HuH-7.5 (cell line): ENCODE results near the gene E2F1.

ENCODE experiments used
- DNase-seq: peaks from one replicate; pipeline ENCODE4 v3.0.0; 2011; ENCODE audit warnings: low spot score

Gene E2F1, protein sequence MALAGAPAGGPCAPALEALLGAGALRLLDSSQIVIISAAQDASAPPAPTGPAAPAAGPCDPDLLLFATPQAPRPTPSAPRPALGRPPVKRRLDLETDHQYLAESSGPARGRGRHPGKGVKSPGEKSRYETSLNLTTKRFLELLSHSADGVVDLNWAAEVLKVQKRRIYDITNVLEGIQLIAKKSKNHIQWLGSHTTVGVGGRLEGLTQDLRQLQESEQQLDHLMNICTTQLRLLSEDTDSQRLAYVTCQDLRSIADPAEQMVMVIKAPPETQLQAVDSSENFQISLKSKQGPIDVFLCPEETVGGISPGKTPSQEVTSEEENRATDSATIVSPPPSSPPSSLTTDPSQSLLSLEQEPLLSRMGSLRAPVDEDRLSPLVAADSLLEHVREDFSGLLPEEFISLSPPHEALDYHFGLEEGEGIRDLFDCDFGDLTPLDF

GRCh38 chr20:33686100-33686983 is at the start of gene E2F1:
Gene E2F1, minus strand, starts transcription at chr20:33686385. Its CDS starts 121 bp downstream, at chr20:33686264.
- DNase-seq, result peak; percentile 100

DNA sequence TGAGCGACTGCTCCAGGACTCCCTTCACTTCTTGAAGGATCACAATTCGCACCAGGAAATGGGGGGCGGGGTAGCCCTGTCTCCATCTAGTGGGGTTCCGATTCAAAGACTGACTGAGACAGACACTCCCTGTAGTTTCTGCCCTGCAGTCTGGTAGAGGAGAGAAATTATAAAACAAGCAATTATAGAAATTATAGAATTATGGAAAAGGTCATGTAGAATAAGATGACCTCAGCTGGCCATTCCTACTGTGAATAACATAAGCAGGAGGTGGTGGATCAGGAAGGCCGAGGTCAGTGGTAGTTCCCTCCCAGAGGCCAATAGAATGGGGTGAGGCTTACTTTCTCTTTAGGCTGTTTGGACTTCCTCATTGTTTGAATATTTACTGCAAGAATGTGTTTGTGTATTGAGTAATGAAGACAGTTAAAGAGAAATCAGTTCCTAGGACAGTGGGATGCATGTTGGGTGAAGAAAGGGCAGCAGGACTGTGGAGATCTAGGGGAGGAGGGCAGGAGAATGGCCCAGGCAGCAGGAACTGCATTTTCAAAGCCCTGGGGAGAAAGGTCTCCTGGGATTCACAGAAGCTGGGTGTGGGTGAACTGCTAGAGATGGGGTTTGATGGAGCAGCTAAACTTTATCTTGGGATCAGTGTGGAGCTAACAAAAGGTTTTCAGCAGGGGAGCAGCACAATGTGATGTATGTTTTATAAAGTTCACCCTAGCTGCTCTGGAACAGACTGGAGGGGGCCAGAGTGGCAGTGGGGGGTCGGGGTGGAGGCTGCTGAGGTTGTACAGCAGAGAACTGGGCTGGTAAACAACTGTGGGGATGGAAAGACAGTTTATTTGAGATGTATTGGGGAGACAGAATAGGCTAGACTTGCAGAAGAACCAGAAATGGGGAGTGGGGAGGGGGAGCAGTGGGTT is 47.7 kb upstream of the E2F1 start:
- DNase-seq, result peak; percentile 31

DNA sequence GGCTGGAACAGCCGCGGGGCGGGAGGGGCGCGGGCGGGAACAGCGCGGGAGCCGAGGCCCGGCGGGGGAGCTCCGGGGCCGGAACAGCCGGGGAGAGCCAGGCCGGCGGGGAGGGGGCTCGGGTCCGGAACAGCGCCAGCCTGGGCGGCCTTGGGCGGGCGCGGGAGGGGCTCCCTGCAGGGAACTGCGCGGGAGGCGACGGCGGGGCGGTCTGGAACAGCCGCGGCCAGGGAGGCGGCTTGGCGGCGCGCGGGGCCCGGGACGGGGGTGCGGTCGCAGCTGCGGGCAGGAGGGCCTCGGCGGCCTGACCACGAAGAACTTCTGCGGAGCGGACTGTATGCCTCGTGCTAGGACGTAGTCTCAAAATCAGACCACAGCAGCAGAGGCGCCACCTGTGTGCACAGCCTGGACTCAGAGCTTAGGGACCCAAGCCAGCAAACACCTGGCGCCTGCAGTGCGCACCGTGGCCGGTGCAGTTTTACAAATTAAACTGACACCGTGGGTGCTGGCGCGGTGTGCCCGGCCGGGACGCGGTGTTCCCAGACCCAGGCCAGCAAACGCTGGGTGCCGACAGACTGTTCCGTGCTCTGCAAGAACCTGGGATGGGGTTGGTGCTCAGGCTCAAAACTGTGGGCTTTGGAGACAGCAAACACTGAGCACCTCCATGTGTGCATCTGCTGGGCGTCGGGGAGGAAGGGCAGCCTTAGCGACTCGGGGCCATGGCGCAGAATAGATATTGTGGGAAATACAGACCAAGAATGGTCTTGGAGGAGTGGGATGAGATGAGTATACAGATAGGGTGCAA is 46.2 kb upstream of the E2F1 start:
- DNase-seq, result peak; percentile 58

- DNase-seq, result peak; percentile 71
Observed at GRCh38 chr20:33731693-33732165, 45.5 kb upstream of the E2F1 start, which contains the start of gene ZNF341. Gene ZNF341, plus strand, starts transcription at chr20:33731996. Its CDS starts 26 bp downstream, at chr20:33732022.

DNA sequence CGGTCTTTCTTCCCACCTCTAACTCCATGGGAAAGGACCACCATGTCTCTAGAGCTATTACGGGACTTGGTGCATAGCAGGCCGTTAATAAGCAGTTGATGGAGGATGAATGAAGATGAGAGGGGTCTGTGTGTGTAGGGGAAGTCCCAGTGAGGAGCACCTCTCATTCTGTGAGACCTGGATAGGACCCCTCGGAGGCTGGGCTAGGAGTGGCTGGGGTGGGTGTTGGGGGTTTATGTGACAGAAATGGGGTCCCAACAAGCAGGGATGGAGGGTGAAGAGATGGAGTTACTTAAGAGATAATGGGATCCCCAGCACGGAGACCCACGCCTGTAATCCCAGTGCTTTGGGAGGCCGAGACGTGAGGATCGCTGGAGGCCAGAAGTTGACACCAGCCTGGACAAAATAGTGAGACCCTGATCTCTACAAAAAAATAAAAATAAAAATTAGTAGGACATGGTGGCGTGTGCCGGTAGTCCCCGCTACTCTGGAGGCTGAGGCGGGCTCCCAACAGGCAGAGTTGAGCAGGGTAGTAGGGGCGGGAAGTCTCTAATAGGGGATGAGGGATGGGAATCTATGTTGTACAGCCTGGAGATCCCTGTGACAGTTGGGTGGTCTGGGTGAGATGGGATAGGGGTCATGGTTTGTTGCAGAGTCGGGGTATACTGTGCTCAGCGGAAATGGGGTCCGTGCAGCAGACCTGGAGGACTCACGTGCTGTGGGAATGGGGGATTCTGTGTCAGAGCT is 44.9 kb upstream of the E2F1 start:
- DNase-seq, result no peak

DNA sequence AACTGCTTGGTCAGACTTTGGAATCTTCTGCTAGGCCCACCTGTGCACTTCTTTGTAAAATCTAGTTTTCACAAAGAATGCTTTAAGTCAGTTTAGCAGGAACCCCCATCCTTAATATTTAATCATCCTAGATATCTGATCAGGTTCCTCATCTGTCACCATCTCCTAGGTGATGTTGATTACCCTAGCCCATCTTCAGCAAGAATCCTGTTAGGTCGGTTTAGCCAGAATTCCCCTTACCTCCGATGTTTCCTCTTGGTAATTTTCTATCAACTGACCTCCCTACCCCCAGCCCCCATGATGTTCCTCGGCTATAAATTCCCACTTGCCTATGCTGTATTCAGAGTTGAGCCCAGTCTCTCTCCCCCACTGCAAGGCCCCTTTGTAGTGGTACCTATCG is 42.9 kb upstream of the E2F1 start:
- no peak for DNase-seq

DNA sequence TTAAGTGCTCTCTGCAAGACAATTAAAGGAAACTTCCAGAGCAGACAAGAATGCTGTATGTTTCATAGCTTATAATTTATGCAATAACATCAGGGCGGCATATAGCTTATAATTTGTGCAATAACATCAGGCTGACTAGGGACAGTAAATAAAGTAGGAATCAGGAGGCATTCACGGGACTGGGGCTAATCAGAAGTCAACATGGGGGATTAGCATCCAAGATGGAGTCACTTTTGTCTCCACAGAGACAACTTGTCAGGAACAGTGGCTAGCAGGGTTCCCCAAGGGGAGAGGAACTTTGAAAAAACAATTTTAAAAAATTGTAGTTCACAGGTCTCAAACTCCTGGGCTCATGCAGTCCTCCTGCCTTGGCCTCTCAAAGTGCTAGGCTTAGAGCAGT is 42.3 kb upstream of the E2F1 start:
- DNase-seq, result no peak

- DNase-seq, result no peak
Observed at GRCh38 chr20:33727806-33728205, 41.6 kb upstream of the E2F1 start.

- DNase-seq, result no peak
Observed at GRCh38 chr20:33727115-33727479, 40.9 kb upstream of the E2F1 start.

- DNase-seq, result no peak
Observed at GRCh38 chr20:33725607-33726264, 39.6 kb upstream of the E2F1 start.

- peak; percentile 58 for DNase-seq
Observed at GRCh38 chr20:33724439-33725094, 38.4 kb upstream of the E2F1 start.

DNA sequence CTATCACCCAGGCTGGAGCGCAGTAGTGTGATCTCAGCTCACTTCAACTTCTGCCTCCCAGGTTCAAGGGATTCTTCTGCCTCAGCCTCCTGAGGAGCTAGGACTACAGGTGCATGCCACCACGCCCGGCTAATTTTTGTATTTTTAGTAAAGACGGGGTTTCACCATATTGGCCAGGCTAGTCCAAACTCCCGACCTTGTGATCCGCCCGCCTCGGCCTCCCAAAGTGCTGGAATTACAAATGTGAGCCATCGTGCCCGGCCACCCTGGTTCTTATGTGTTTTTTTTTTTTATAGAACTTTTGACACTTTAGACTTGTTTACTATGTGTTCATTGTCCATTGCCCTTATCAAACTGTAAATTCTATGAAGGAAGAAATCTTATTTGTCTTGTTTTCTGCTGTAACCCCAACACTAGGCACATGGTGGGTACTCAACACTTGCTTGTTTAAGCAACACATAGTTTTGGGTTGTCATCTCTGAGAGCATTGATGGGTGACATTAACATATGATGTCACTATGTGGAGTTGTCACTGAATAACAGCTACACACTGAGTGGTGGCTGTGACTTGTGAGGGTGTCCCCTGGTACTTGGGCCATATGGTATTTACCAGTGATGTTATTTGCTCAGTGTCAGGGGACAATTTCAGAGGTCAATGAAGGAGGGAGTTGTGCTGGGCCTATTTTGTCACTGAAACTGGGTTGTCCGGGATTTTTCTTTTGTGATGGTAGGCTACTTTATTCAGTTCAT is 35.4 kb upstream of the E2F1 start:
- DNase-seq, result no peak

GRCh38 chr20:33719989-33720709 is 34.0 kb upstream of the E2F1 start, which contains the start of gene PXMP4:
Gene PXMP4, minus strand, starts transcription at chr20:33720310. Its CDS starts 103 bp downstream, at chr20:33720207.
- DNase-seq, result peak; percentile 99

- no peak for DNase-seq
Observed at GRCh38 chr20:33719277-33719988, 33.2 kb upstream of the E2F1 start.

DNA sequence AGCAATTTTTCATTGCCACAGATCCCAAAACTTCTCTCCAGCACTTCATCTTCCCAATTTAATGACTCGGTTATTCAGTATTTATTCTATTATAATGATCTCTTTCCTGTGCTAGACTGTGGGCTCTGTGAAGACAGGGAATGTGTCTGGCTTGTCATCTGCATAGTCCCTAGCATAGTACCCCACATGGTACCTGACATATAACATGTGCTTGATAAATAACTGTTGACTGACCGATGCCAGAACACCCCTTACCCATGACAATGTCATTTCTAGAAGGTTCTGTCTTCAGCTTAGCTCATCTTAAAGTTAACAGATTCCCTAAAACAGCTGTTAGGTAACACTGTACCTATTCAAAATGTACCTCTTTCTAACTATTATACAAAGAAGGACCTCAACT is 30.3 kb upstream of the E2F1 start:
- no peak for DNase-seq

DNA sequence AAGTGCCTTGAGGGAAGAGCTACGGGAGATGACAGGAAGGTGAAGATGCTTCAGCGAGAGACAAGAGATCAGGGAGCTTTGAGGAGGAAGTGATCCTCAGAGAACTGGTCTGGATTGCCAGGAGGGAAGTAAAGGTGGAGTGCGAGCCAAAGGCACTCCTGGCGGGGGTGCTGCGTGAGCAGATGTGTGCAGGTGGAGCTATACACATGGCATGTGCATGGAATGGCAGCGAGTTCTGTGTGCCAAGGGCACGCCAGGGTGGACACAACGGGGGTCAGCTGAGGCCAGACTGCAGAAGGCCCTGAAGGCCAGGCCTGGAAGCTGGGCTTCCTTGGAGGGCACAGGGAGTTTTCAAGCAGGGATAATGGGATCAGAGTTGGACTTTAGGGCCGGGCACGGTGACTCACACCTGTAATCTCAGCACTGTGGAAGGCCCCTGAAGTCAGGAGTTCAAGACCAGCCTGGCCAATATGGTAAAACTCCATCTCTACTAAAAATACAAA is 27.7 kb upstream of the E2F1 start:
- DNase-seq, result no peak

DNA sequence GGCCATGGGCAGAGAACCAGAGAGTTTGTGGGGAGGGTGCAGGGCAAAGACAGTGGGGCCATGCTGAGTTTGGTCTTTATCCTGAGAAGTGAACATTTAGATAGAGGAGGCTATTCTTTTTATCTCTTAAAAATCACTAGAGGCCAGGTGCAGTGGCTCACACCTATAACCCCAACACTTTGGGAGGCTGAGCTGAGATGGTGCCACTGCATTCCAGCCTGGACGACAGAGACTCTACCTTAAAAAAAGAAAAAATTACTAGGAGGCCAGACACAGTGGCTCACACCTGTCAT is 25.2 kb upstream of the E2F1 start:
- DNase-seq, result no peak
